H1 (cell line): ENCODE measurements around the gene GEMIN7. TPM values are rescaled to one million over a fixed set of nuclear protein-coding genes. Genes with fewer than 3 reads are reported as not detected.

Experiments used
- ASH2L ChIP-seq: fragments of 200-600, 300-600 bp; sonication (generic); IDR thresholded peaks from one replicate; pipeline ENCODE4 v1.7.1; 2017; ENCODE audit warnings: low read length
- ATF2 ChIP-seq: IDR thresholded peaks from 2 replicates; pipeline ENCODE4 v1.6.1; 2012; ENCODE audit warnings: low read length, inconsistent platforms
- CEBPB ChIP-seq: IDR thresholded peaks from 2 replicates; pipeline ENCODE4 v1.6.1; 2012; ENCODE audit warnings: low read depth, low read length
- EGR1 ChIP-seq: IDR thresholded peaks from 2 replicates; pipeline ENCODE4 v1.6.1; 2011; ENCODE audit warnings: low read depth, low read length, borderline replicate concordance
- EZH2 ChIP-seq: fragments of 200-600 bp; sonication (generic); IDR thresholded peaks from 2 replicates; pipeline ENCODE4 v1.7.1; 2012; ENCODE audit warnings: low read depth, mild to moderate bottlenecking, moderate library complexity, low read length, inconsistent platforms; ENCODE audit not compliant: severe bottlenecking
- FOSL1 ChIP-seq: IDR thresholded peaks from 2 replicates; pipeline ENCODE4 v1.6.1; 2011; ENCODE audit warnings: mild to moderate bottlenecking, low read depth, low read length, moderate library complexity; ENCODE audit not compliant: insufficient read depth
- GTF2F1 ChIP-seq: IDR thresholded peaks from 2 replicates; pipeline ENCODE4 v1.6.1; 2012; ENCODE audit warnings: low read depth, low read length, improper control_type of control experiment, borderline replicate concordance
- HDAC6 ChIP-seq: IDR thresholded peaks from one replicate; pipeline ENCODE4 v1.7.1; 2012; ENCODE audit warnings: low read depth, mild to moderate bottlenecking, inconsistent platforms, low read length, moderate library complexity
- JUND ChIP-seq: IDR thresholded peaks from 2 replicates; pipeline ENCODE4 v1.6.1; 2011; ENCODE audit warnings: mild to moderate bottlenecking, improper control_type of control experiment, low read length
- KDM1A ChIP-seq: fragments of 200-600, 300-600 bp; sonication (generic); IDR thresholded peaks from 2 replicates; pipeline ENCODE4 v1.7.1; 2016; ENCODE audit warnings: mild to moderate bottlenecking, low read length, borderline replicate concordance
- KDM4A ChIP-seq: IDR thresholded peaks from one replicate; pipeline ENCODE4 v1.7.1; 2012; ENCODE audit warnings: low read depth, mild to moderate bottlenecking, moderate library complexity, low read length, inconsistent platforms; ENCODE audit not compliant: severe bottlenecking
- MAFK ChIP-seq: IDR thresholded peaks from 2 replicates; pipeline ENCODE4 v1.6.1; 2012; ENCODE audit warnings: low read depth, mild to moderate bottlenecking, improper control_type of control experiment, low read length
- NANOG ChIP-seq: IDR thresholded peaks from 2 replicates; pipeline ENCODE4 v1.6.1; 2011; ENCODE audit warnings: low read length, low read depth, mild to moderate bottlenecking, inconsistent platforms; ENCODE audit not compliant: insufficient read depth, poor library complexity, severe bottlenecking
- POLR2AphosphoS5 ChIP-seq: IDR thresholded peaks from 2 replicates; pipeline ENCODE4 v1.6.1; 2011; ENCODE audit warnings: low read depth, low read length
- POU5F1 ChIP-seq: IDR thresholded peaks from 2 replicates; pipeline ENCODE4 v1.6.1; 2011; ENCODE audit warnings: low read depth, mild to moderate bottlenecking, low read length, moderate library complexity
- SIRT6 ChIP-seq: IDR thresholded peaks from one replicate; pipeline ENCODE4 v1.7.1; 2012; ENCODE audit warnings: low read length, inconsistent platforms
- SP1 ChIP-seq: IDR thresholded peaks from 2 replicates; pipeline ENCODE4 v1.6.1; 2011; ENCODE audit warnings: low read depth, low read length
- SP2 ChIP-seq: IDR thresholded peaks from 2 replicates; pipeline ENCODE4 v1.6.1; 2012; ENCODE audit warnings: mild to moderate bottlenecking, low read length, inconsistent platforms
- TBP ChIP-seq: IDR thresholded peaks from 2 replicates; pipeline ENCODE4 v1.6.1; 2011; ENCODE audit warnings: low read depth, low read length, improper control_type of control experiment
- USF2 ChIP-seq: IDR thresholded peaks from 2 replicates; pipeline ENCODE4 v1.6.1; 2011; ENCODE audit warnings: low read length, improper control_type of control experiment
- ZNF274 ChIP-seq: IDR thresholded peaks from 2 replicates; pipeline ENCODE4 v1.7.0; 2012; ENCODE audit warnings: low read length, borderline replicate concordance; ENCODE audit errors: extremely low read depth
- polyA plus RNA-seq, 7 experiments: library from polyadenylated mRNA; depleted of rRNA in 3 of 7; stranded (reverse) in 5 of 7; unstranded in 2 of 7; fragments of >200 nt in 5 of 7; fragments of 200-250 nt in 2 of 7; gene quantifications; 1 replicate in 5 of 7; 2 replicates in 1 of 7; 4 replicates in 1 of 7; pipeline versions ENCODE4 v1.2.1 to v1.2.3, GENCODE V29; 2011 to 2013; ENCODE audit warnings: missing spikeins in 2 of 7, mixed read lengths in 2 of 7
- total RNA-seq: library from RNA; stranded (reverse); fragmentation: NEBNext Ultra II Directional; extraction: Animal tissue kit (Norgen Biotek cat#: 25700); gene quantifications from 2 replicates; pipeline ENCODE4 v1.2.1, GENCODE V29; 2021
- TF ChIP-seq, protein P1 (sequence below): IDR thresholded peaks from 2 replicates; pipeline ENCODE4 v1.6.1; 2012; ENCODE audit warnings: inconsistent platforms

Gene GEMIN7
- total and polyA plus RNA-seq, 2 of the 8 experiments (the other 6 are each of a cell fraction or from before 2014, with no cell fraction given) = 48.0 to 91.6 TPM

- TF ChIP-seq KDM4A (peak; percentile 23), JUND (no peak), NANOG (no peak), CEBPB (no peak), MAFK (no peak), USF2 (no peak; the same call in 1 of the 2 replicates), POLR2AphosphoS5 (peak; percentile 71), SP2 (no peak), GTF2F1 (no peak), HDAC6 (no peak), ASH2L (no peak), EZH2 (no peak), ZNF274 (no peak), SP1 (peak; percentile 33; the same call in 1 of the 2 replicates), KDM1A (no peak), EGR1 (no peak), TBP (peak; percentile 82), ATF2 (no peak), FOSL1 (no peak), SIRT6 (no peak), POU5F1 (no peak)
- TF ChIP-seq, protein P1, sequence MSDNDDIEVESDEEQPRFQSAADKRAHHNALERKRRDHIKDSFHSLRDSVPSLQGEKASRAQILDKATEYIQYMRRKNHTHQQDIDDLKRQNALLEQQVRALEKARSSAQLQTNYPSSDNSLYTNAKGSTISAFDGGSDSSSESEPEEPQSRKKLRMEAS = peak; percentile 94
Observed at GRCh38 chr19:45076029-45076850, 2.8 kb upstream of the GEMIN7 start, which contains the start of gene ZNF296 (continued).
